8988T (cell line): ENCODE results near the gene CASP8AP2.
"Not testable (repeated sequence)": the region's sequence is repeated elsewhere in the genome, so short reads cannot be mapped to it uniquely, and the experiment has no call there.

Experiments
- DNase-seq: peaks from one replicate; pipeline ENCODE4 v3.0.0; 2011

The CASP8AP2 gene

DNA sequence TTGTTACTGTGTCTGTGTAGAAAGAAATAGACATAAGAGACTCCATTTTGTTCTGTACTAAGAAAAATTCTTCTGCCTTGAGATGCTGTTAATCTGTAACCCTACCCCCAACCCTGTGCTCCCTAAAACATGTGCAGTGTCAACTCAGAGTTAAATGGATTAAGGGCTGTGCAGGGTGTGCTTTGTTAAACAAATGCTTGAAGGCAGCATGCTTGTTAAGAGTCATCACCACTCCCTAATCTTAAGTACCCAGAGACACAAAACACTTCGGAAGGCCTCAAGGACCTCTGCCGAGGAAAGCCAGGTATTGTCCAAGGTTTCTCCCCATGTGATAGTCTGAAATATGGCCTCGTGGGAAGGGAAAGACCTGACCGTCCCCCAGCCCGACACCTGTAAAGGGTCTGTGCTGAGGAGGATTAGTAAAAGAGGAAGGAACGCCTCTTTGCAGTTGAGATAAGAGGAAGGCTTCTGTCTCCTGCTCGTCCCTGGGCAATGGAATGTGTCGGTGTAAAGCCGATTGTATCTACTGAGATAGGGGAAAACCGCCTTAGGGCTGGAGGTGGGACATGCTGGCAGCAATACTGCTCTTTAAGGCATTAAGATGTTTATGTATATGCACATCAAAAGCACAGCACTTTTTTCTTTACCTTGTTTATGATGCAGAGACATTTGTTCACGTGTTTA, 61.3 kb downstream of the CASP8AP2 start:
- not testable (repeated sequence) for DNase-seq

DNA sequence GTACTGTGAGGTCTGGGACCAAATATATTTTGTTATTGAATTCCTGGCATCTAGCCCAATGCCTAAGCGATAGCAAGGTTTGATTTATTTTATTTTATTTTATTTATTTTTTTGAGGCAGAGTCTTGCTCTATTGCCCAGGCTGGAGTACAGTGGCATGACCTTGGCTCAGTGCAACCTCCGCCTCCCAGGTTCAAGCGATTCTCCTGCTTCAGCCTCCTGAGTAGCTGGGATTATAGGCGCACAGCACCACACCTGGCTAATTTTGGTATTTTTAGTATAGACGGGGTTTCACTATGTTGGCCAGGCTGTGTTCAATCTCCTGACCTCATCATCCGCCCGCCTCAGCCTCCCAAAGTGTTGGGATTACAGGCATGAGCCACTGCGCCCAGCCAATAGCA, 62.9 kb downstream of the CASP8AP2 start:
- not testable (repeated sequence) for DNase-seq

DNA sequence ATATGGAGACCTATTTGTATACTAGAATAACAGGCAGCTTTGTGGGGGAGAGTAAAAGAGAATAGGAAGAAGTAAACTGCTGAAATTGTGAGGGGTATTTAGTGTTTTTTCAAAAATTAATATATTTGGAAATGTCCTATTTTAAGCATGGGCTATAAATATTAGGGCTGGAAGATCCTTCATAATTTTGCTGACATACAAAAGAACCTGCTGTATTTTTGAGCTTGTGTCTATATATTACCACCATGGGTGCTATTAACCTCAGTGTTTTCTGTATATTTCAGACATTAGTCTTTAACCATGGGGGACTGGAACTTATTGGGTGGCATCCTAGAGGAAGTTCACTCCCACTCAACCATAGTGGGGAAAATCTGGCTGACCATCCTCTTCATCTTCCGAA, 64.5 kb downstream of the CASP8AP2 start, which contains the start of gene GJA10:
GJA10 (plus strand) TSS at position 301 of the 400 bp plus-strand sequence; CDS start at position 301, 0 bp downstream.
- no peak for DNase-seq

DNA sequence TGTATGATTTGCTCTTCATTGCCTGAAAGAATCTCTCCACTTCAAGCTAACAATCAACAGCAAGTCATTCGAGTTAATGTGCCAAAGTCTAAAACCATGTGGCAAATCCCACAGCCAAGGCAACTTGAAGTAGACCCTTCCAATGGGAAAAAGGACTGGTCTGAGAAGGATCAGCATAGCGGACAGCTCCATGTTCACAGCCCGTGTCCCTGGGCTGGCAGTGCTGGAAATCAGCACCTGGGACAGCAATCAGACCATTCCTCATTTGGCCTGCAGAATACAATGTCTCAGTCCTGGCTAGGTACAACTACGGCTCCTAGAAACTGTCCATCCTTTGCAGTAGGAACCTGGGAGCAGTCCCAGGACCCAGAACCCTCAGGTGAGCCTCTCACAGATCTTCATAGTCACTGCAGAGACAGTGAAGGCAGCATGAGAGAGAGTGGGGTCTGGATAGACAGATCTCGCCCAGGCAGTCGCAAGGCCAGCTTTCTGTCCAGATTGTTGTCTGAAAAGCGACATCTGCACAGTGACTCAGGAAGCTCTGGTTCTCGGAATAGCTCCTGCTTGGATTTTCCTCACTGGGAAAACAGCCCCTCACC, 65.7 kb downstream of the CASP8AP2 start:
- DNase-seq = no peak

DNA sequence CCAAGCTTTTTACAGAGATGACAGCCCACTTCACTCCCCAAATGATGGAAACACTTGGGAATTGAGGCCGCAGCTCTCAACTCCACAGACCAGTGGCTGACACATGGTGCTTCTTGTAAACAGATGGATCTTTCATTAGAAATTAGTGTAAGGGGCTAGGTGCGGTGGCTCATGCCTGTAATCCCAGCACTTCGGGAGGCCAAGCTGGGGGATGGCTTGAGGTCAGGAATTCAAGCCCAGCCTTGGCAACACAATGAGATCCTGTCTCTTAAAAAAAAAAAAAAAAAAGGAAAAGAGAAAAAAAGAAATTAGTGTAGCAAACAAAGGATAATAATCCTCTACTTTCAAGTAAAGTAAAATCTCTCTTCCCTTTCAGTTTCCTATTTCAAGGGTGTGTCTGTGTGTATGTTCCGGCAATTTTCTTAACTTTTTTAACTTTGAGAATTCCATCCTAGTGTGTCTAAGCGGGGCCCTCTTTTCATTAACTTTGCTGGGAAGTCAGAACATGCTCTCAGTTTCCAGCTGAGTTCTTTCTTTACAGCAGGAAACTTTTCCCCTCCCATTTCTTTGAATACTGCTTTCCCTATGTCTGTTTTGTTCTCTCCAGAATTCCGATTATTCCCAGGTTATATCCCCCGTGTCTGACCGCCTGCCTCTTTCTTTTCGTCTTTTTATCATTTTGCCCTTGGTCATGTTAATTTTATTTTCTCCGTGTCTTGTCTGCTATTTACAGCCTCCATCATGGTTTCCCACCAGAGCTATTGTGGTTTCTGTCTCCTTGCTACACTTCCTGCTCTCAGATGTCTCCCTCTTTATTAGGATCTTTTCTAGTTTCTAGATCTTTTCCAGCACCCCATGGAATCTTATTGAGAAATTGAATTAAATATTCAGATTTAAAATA, 80.6 kb downstream of the CASP8AP2 start:
- DNase-seq = not testable (repeated sequence)

DNA sequence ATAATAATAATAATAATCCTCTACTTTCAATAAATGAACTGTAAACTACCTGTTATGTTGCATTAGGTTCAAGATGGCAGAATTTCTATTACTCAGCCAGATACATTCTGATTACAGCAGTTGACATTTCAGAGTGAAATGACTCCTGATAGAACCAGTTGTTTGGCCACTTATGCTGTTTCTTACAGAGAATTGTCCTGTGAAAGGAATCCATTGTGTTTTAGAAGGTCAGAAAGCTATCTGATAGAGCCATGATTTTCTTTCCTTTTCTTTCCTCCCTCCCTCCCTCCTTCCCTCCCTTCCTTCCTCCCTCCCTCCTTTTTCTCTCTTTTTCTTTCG, 81.2 kb downstream of the CASP8AP2 start:
- DNase-seq = no peak

DNA sequence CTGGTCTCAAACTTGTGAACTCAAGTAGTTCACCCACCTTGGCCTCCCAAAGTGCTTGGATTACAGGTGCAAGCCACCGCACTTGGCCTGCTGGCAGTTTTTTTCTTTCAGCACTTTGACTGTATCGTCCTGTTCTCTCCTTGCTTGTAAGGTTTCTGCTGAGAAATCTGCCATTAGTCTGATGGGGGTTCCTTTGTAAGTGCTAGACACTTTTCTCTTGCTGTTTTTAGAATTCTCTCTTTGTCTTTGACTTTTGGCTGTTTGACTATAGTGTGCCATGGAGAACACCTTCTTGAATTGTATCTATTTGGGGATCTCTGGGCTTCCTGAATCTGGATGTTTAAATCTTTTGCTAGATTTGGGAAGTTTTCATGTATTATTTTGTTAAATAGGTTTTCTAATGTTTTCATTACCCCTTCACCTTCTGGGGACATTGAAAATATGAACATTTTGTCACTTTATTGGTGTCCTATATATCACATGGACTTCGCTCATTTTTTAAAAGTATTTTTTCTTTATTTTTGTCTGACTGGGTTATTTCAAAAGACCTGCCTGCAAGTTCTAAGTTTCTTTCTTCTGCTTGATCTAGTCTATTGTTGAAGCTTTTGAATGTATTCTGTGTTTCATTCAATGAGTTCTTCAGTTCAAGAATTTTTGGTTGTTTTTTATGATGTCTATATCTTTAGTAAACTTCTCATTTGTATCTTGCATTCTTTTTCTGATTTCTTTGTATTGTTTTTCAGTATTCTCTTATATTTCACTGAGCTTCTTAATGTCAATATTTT, 86.6 kb downstream of the CASP8AP2 start:
- no peak for DNase-seq

DNA sequence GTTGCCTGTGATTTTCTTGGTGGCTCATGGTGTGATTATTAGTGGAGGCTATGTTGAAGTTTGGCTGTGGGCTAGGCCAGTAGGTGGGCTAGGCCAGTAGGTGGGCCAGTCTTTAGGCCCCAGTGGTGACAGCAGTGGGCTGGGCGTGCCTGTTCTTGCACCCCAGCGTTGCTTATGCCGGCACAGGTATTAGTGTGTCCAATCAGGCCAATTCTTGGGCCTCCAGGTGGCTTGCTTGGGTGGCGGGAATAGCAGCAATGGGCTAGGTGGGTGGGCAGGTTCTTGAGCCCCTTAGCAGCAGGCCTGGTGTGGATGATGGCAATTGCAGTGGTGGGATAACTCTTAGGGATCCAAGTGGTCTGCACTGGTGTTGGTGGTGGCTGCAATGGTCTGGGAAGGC, 87.5 kb downstream of the CASP8AP2 start:
- no peak for DNase-seq

DNA sequence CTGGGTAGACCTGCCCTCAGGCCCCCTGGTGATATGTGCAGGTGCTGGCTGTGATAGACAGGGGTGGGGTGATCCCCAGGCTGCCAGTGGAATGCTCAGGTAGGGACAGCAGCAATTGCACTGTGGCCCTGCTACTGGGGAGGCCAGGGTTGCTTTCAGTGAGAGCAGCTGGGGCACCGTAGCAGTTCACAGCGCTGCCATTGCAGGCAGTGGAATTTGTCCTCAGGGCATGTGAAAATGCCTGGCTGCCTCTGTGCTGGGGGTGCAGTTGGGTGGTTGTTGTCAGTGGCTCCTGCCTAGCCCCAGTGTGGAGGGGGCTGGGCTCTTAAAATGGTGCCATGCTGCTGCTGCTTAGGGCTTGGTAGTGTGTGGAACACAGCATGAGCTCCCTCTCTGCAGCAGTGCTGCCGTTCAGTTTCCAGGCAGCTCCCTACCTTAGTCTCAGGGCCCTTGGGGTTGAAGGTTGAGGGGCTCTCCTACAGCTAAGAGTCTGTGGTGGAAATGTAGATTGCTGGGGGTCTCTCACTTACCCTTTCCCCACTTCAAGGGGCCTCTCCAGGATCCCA, 88.2 kb downstream of the CASP8AP2 start:
- no peak for DNase-seq
